Activated effector memory CD4-positive, alpha-beta T cell treated with anti-CD3 and anti-CD28 coated beads, Interleukin-2, amount 50 U/mL, for 16 hours (primary cell): ENCODE measurements around the gene SCAF4.

Experiments
- DNase-seq: peaks from one replicate; pipeline ENCODE4 v3.0.0-alpha.2; 2020

The SCAF4 gene

DNA sequence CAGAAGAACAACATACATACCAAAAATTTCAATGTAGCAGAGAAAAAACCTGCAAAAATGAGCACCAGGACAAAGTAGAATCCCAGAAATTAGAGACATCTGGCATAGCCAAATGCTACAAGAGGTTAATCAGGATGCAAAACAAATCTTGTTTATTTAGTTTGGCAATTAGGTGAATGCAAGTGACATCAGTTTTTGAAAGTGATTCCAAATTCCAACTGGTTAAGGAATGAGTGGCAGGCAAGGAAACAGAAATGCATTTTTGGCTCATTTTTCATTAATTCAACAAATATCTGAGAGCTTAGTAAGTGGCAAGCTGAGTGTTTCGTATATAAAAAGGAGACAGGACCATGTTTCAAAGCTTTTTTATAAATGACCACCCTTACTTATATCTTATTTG lies 21.3 kb downstream of the SCAF4 start:
- no peak for DNase-seq

DNA sequence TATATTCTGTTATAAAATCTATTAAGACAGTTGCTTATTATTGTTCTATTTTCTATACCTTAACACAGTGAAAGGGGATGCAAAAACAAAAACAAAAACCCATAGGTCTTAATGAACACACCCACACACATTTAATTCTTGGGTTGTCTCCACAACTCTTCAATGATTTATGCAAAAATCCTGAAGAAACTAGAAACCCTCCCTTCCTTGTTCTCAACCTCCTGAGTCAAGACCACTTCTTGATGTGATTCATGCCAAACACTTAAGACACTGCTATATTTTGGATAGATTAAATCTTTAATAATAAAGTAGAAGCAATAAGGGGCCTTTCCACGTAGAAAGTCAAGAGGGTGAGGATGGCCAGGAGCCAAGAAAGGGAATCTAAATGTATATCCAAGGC lies 23.4 kb downstream of the SCAF4 start:
- DNase-seq, result no peak

GRCh38 chr21:31707499-31707898 lies 24.4 kb downstream of the SCAF4 start:
- no peak for DNase-seq

DNA sequence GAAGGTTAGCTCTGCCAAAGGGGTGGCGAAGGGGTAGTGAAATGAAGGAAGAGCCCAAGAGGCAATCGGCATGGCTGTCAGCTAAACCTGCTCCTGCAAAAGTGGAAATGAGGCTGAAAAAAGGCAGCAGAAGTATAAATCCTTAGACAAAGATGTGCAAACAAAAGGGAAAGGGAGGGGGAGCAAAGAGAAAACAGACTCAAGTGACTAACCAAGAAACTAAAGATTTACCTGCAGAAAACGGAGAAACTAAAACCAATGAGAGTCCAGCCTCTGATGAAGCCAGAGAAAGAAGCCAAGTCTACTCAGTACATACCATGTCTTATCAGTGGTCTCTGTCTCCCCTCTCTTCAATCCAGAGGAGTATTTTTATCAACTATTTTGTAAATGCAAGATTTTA lies 25.4 kb downstream of the SCAF4 start:
- DNase-seq, result no peak

- DNase-seq, result no peak
Observed at GRCh38 chr21:31700040-31700439, 31.9 kb downstream of the SCAF4 start.

- no peak for DNase-seq
Observed at GRCh38 chr21:31698461-31698860, 33.5 kb downstream of the SCAF4 start.

- no peak for DNase-seq
Observed at GRCh38 chr21:31696424-31696823, 35.5 kb downstream of the SCAF4 start.

DNA sequence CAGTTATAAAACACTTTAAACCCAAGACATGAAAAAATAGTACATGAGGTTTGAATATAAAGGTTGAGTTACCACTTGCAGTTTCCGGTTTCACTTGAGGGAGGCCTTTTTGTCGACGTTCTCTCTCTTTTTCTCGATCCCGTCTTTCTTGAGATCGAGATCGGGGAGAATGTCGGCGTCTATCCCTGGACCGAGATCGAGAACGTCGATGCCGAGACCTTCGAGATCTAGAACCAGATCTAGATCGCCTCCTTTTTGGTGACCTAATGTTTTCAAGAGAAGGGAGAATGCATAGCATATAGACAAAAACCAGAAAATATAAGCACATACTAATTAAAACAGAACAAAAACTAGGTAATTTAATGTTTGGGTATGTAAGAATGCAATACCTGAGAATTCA lies 38.7 kb downstream of the SCAF4 start:
- no peak for DNase-seq

- DNase-seq, result no peak
Observed at GRCh38 chr21:31688603-31689368, 43.1 kb downstream of the SCAF4 start.

DNA sequence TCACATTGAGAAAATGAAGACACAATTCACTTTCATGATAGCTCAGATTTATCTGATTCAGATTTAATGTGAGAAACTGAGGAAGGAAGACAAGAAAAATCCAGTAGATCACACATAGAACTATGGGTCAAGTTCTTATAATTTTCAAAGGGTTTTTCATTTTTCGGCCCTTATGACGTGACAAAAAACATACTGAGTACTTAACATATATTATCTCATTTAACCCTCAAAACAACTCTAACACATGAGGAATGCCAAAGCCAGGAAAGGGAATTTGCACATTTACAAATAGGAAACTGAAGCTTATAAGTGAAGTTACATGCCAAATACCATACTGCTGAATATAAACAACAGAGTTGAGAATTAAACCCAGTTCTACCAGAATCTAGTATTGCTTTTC lies 44.8 kb downstream of the SCAF4 start:
- DNase-seq, result no peak

DNA sequence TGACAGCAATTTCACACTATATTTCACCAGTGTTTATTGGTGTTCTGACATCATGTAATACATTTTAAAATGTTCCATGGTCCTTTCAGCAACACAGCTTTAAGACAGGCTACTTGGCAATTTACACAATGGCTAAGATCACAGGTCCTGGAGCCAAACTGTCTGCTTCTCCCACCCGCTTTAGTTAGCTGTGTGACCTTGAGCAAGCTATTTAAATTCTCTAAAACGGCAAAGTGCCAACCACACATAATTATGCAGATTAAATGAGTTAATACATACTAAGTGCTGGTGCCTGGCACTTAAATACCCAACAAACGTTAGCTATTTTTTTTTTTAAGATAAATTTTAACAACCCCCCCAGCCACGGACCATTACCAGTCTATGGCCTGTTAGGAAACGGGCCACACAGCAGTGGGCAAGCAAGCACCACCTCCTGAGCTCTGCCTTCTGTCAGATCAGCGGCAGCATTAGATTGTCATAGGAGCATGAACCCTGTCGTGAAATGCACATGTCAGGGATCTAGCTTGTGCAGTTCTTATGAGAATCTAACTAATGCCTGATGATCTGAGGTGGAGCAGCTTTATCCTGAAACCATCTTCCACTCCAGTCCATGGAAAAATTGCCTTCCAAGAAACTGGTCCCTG lies 45.5 kb downstream of the SCAF4 start:
- no peak for DNase-seq

- DNase-seq, result no peak
Observed at GRCh38 chr21:31684918-31685317, 47.0 kb downstream of the SCAF4 start.

- no peak for DNase-seq
Observed at GRCh38 chr21:31683029-31683428, 48.9 kb downstream of the SCAF4 start.

GRCh38 chr21:31682620-31683019 lies 49.3 kb downstream of the SCAF4 start:
- no peak for DNase-seq

GRCh38 chr21:31678478-31678877 lies 53.4 kb downstream of the SCAF4 start:
- DNase-seq, result no peak

DNA sequence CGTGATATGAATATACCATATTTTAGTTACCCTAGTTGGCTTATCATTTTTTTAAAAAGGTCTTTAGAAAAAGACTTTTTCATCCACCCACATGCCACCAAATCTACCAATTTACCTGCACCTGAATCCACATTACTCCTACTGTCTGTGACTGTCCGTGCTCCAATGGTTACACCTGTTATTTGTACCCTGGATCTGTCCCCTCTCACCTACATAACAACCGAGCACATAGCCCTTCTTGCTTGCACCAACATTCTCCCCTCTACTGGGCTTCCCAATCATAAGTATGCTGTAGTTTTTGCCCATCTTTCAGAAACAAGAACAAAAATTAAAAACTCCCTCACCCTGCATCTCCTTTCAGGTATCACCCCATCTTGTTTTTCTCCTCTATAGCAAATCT lies 54.9 kb downstream of the SCAF4 start:
- no peak for DNase-seq

DNA sequence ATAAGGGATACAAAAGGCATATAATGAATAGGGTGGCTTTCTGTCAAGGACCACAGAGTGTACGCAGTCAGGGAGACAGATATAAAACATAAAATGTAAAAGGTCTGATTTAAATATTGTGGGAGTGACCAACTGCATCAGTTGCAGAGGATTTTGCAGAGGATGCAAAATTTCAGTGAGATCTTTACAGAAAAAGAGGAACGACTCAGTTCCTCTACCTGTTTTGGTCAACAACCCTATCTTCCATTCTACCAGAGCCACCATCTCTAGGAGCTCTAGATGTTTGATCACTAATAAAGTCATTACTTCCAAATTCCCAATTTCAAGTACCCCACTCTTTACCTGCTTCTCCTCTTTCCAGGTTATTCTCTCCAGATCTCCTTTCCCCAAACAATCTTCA lies 56.0 kb downstream of the SCAF4 start:
- DNase-seq, result no peak

- DNase-seq, result no peak
Observed at GRCh38 chr21:31675318-31675717, 56.6 kb downstream of the SCAF4 start.

- DNase-seq, result no peak
Observed at GRCh38 chr21:31673321-31673912, 58.5 kb downstream of the SCAF4 start.

- DNase-seq, result no peak
Observed at GRCh38 chr21:31671931-31672330, 60.0 kb downstream of the SCAF4 start.

DNA sequence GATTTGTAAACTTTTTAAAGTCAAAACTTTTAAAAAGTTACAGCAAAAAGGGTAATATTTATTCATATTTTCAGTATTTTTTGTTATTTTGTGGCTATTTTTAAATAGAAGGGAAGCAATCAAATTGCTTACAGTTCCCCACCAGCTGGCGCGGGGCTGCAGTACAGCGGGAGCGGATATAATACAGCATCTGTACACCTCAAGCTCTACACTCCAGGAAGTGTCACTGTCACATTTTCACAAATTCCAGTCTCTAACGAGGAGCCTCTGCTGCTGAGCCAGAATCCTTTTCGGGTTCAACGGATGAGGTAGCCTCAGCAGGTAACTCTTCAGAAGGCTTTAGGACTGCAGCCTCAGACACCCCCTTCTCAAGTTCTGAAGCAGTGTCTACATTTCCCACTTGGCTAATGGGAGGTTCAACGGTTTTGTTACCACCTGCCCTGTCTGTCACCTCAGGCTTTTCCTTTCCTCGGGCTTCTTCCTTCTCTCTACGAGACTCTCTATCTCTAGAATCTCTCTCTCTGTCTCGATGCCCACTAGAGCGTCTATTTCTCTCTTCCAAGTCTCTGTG lies 60.7 kb downstream of the SCAF4 start:
- no peak for DNase-seq

DNA sequence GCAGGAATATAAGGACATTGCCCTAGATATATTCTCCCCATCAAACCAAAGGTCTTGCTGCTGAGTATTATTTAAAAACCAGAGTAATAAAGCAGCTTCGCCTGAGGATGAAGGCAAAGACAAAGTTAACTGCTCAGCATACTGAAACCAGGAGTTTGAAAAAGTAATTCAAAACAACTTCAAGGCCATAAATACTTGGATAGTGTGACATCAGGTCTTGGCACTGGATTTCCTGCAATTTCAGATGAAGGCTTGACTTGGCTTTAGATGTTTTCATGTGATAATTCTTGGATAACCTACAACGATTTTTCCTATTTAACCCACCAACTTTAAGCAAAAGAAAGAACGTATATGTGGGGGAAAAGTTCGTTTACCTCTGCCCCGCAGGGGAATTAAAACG lies 61.8 kb downstream of the SCAF4 start:
- no peak for DNase-seq

DNA sequence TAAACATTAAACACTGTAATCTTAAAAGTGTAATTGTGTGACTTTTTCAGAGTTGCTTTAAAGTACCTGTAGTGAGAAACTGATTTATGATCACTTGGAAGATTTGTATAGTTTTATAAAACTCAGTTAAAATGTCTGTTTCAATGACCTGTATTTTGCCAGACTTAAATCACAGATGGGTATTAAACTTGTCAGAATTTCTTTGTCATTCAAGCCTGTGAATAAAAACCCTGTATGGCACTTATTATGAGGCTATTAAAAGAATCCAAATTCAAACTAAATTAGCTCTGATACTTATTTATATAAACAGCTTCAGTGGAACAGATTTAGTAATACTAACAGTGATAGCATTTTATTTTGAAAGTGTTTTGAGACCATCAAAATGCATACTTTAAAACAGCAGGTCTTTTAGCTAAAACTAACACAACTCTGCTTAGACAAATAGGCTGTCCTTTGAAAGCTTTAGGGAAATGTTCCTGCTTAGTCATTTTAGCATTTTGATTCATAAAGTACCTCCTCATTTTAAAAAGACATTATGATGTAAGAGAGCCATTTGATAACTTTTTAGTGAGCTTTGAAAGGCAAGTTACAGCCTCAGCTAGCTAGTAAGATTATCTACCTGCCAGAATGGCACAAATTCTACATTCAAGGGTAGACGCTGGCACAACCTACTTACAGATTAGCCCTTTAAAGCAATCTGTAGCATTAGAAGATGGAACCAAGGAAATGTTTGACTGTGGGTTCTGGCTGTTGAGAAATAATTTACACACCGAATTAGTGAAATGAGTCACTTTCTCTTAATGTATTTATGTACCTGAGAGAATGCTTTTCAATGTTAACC lies 63.0 kb downstream of the SCAF4 start:
- no peak for DNase-seq
